Natural killer cell (primary cell): ENCODE data around the gene GLYR1. TPM values are rescaled to one million over a fixed set of nuclear protein-coding genes. Genes with fewer than 3 reads are reported as not detected.

Experiments
- ATAC-seq, 3 donors: fragments of 150-1000 bp in 2 of 3; fragments of 200-7000 bp in 1 of 3; cut with Tn5 transposase; 1 replicate in 1 of 3; 2 replicates in 2 of 3; pipeline ENCODE4 v1.10.0; 2021; ENCODE audit warnings: mild to moderate bottlenecking in 2 of 3, moderate library complexity in 2 of 3
- DNase-seq, 2 donors: peaks; one replicate each; pipeline versions ENCODE4 v3.0.0 to v3.0.0-alpha.2; 2013 to 2021; ENCODE audit warnings: mixed read lengths in 1 of 2
- H3K27ac ChIP-seq: one replicate; pipeline ENCODE4 v1.5.1; 2013; ENCODE audit warnings: mild to moderate bottlenecking, low read length
- H3K27me3 ChIP-seq: one replicate; pipeline ENCODE4 v1.6.1; 2013; ENCODE audit warnings: low read length; ENCODE audit not compliant: control insufficient read depth, insufficient read depth
- H3K36me3 ChIP-seq: one replicate; pipeline ENCODE4 v1.6.1; 2013; ENCODE audit warnings: low read length; ENCODE audit not compliant: control insufficient read depth, insufficient read depth
- H3K4me1 ChIP-seq: one replicate; pipeline ENCODE4 v1.6.1; 2013; ENCODE audit warnings: low read length; ENCODE audit not compliant: control insufficient read depth, insufficient read depth
- H3K4me3 ChIP-seq: one replicate; pipeline ENCODE4 v1.5.1; 2013; ENCODE audit warnings: low read length
- H3K9me3 ChIP-seq: one replicate; pipeline ENCODE4 v1.6.1; 2013; ENCODE audit warnings: low read length; ENCODE audit not compliant: control insufficient read depth, insufficient read depth
- H3K27ac Mint-ChIP-seq, 2 donors: one replicate each; pipeline ENCODE4 v1.8.0; 2022; ENCODE audit warnings: mild to moderate bottlenecking in 2 of 2, mixed read lengths in 2 of 2, moderate library complexity in 1 of 2
- H3K27me3 Mint-ChIP-seq, 2 donors: one replicate each; pipeline ENCODE4 v1.8.0; 2022; ENCODE audit warnings: low read depth in 2 of 2, mixed read lengths in 2 of 2
- H3K36me3 Mint-ChIP-seq: one replicate; pipeline ENCODE4 v1.8.0; 2022; ENCODE audit warnings: mixed read lengths
- H3K4me1 Mint-ChIP-seq, 2 donors: one replicate each; pipeline ENCODE4 v1.8.0; 2022; ENCODE audit warnings: mixed read lengths in 2 of 2
- H3K4me3 Mint-ChIP-seq: one replicate; pipeline ENCODE4 v1.8.0; 2022; ENCODE audit warnings: mild to moderate bottlenecking, moderate library complexity, mixed read lengths
- H3K9me3 Mint-ChIP-seq, 2 donors: one replicate each; pipeline ENCODE4 v1.8.0; 2022; ENCODE audit warnings: mixed read lengths in 2 of 2
- WGBS: methylation state at CpG from one replicate; pipeline ENCODE4 v1.1.7; 2013; ENCODE audit warnings: missing lambda C conversion rate; ENCODE audit not compliant: insufficient coverage; 5-methylcytosine and 5-hydroxymethylcytosine counted together
- intact Hi-C: fragments of 100-400 bp; cut with micrococcal nuclease; formaldehyde crosslinking; loops from one replicate; pipeline ENCODE4 v1.14.2; 2022
- total RNA-seq, 4 donors: library from RNA; stranded (reverse); fragments of 120-200 nt in 1 of 4; gene quantifications; one replicate each; pipeline versions ENCODE4 v1.2.3 to v1.2.4, GENCODE V29; 2013 to 2022
- TF ChIP-seq, protein P1 (sequence below): fragments of 200-600 bp; IDR thresholded peaks from one replicate; pipeline ENCODE4 v1.8.0; 2022; ENCODE audit warnings: antibody characterized with exemption

Gene GLYR1
- total RNA-seq, 3 donors from 2014 or later (not counting 1 experiment from before 2014, with no cell fraction given), result 112 to 129 (median 125) TPM

DNA sequence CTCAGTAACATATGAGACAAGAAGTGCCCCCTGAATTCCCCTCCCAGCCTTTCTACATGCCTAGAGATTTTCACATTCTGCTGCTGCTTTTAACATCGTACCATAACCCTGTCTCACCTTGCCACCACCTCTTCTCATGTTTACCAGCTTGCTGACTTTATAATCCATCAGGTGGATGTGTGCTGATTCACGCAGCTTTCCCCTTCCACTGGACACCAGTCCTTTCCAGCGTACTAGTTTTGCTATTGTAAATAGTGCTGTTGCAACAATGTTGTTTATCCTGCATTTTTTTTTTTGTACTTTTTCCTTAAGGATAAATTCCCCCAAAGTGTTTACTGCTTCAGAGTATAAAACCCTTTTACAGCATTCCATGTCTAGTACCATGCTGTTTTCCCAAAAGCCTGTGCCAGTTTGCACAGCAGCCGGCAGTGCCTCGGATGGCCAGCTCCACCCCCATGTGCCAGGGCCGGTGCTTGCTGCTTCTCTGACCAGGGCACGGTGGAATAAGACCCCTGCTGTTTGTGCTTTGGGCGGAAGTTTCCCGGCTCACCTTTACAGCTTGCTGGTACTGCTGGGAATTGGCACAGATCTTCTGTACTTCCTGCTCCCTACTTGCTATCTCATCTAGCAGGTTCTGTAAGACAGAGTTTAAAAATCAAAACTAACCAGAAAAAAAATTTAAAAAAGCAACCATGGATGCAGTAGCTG is 41.5 kb upstream of the GLYR1 start:
- intact Hi-C loops, result no loop called here
- DNase-seq (no peak), ATAC-seq (no peak)
- Mint-ChIP-seq H3K27me3 (no peaks in the 10 kb centered on the region), H3K4me1 (peaks cover 10 to 18% of the 10 kb centered on the region in 2 donors), H3K36me3 (peaks cover 23% of the 10 kb centered on the region), H3K4me3 (no peak overlapping the region), H3K9me3 (no peaks in the 10 kb centered on the region), H3K27ac (peak overlapping the region; percentile 21 to 71)
- Histone ChIP-seq H3K27ac (no peak overlapping the region), H3K27me3 (no peaks in the 10 kb centered on the region), H3K4me3 (no peak overlapping the region), H3K4me1 (no peaks in the 10 kb centered on the region), H3K36me3 (peaks cover 24% of the 10 kb centered on the region), H3K9me3 (no peaks in the 10 kb centered on the region)
- TF ChIP-seq, protein P1, sequence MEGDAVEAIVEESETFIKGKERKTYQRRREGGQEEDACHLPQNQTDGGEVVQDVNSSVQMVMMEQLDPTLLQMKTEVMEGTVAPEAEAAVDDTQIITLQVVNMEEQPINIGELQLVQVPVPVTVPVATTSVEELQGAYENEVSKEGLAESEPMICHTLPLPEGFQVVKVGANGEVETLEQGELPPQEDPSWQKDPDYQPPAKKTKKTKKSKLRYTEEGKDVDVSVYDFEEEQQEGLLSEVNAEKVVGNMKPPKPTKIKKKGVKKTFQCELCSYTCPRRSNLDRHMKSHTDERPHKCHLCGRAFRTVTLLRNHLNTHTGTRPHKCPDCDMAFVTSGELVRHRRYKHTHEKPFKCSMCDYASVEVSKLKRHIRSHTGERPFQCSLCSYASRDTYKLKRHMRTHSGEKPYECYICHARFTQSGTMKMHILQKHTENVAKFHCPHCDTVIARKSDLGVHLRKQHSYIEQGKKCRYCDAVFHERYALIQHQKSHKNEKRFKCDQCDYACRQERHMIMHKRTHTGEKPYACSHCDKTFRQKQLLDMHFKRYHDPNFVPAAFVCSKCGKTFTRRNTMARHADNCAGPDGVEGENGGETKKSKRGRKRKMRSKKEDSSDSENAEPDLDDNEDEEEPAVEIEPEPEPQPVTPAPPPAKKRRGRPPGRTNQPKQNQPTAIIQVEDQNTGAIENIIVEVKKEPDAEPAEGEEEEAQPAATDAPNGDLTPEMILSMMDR, result no peak
- 96% methylated on average over 9 of the region's 9 CpGs for WGBS

DNA sequence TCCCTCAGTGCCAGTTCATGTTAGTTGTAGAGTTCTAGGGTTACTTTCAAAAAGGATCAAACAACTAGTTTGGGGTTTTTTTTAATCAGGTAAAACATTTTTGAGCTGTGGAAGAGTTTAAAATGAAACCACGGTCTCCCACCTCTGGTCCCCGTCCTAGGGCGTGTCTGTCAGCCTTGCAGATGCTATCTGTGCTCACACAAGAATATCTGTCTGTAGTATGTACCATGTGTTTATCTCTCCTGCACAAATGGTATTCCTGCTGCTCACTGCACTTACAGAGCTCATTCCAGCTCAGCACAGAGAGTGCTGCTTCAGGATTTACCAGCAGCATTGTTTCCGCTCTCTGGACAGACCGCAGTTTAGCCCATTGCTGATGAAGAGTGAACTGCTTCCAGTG is 39.1 kb upstream of the GLYR1 start:
- Mint-ChIP-seq H3K4me3 (no peak overlapping the region), H3K9me3 (no peaks in the 10 kb centered on the region), H3K27me3 (no peaks in the 10 kb centered on the region), H3K4me1 (peaks cover 10 to 12% of the 10 kb centered on the region in 2 donors), H3K36me3 (peaks cover 23% of the 10 kb centered on the region), H3K27ac (peak overlapping the region; percentile 57 to 76)
- DNase-seq (no peak), ATAC-seq (no peak)
- H3K36me3 ChIP-seq, result peaks cover 40% of the 10 kb centered on the region
- 95% methylated on average over 5 of the region's 5 CpGs for WGBS
- no peaks in the 10 kb centered on the region for H3K9me3 ChIP-seq
- H3K27me3 ChIP-seq, result no peaks in the 10 kb centered on the region
- no peak overlapping the region for H3K4me3 ChIP-seq
- TF ChIP-seq, protein P1, result no peak
- no peaks in the 10 kb centered on the region for H3K4me1 ChIP-seq
- intact Hi-C loops, result no loop called here
- H3K27ac ChIP-seq, result no peak overlapping the region

DNA sequence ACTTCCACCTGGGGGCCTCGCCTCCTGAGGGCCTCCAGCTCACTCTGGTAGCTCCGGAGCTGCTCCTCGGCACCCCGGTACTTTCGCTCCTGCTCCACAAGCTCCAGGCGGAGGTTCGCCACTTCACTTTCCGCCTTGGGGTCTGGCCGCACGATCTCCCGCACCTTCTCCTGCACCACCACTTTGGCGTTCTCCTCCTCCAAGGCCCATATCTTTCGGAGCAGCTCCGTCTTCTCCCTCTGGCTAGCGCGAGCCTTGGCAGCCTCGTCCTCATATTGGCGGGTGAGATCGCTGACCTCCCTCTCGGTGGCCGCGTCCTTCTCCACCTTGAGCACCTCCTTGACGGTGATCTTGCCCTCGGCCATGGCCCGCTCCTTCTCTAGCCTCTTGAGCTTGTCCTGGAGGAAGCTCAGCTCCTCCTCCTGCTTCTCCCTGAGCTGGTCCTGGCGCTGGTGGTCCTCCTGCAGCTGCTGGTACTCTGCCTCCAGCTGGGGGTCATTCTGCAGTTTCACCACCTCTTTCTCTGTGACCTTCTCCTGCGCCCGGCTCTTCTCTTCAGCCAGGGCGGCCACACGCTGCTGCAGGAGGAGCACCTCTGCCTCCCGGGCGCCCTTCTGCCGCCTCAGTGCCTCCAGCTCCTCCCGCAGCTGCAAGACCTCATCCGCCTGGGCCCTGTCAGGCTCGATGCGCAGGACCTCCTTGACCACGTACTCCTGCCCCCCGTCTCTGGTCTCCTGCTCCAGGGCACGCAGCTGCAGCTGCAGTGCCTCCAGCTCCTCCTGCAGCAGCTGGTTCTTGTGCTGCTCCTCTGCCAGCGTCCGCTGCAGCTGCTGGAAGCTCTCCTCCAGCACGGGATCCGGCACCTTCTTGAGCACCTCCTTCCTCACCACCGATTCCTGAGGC is 38.1 kb upstream of the GLYR1 start:
- Mint-ChIP-seq H3K27me3 (no peaks in the 10 kb centered on the region), H3K36me3 (peaks cover 23% of the 10 kb centered on the region), H3K27ac (peak overlapping the region; percentile 57 to 76), H3K4me3 (no peak overlapping the region), H3K4me1 (peaks cover 10 to 12% of the 10 kb centered on the region in 2 donors), H3K9me3 (no peaks in the 10 kb centered on the region)
- Histone ChIP-seq H3K4me3 (no peak overlapping the region), H3K27ac (no peak overlapping the region), H3K9me3 (no peaks in the 10 kb centered on the region), H3K36me3 (peaks cover 50% of the 10 kb centered on the region), H3K27me3 (no peaks in the 10 kb centered on the region), H3K4me1 (no peaks in the 10 kb centered on the region)
- intact Hi-C loops, result no loop called here
- TF ChIP-seq, protein P1, result no peak
- ATAC-seq, result no peak
- no peak for DNase-seq
- WGBS, result 97% methylated on average over 45 of the region's 45 CpGs
